ENCODE results near the gene DIAPH2.

DNA sequence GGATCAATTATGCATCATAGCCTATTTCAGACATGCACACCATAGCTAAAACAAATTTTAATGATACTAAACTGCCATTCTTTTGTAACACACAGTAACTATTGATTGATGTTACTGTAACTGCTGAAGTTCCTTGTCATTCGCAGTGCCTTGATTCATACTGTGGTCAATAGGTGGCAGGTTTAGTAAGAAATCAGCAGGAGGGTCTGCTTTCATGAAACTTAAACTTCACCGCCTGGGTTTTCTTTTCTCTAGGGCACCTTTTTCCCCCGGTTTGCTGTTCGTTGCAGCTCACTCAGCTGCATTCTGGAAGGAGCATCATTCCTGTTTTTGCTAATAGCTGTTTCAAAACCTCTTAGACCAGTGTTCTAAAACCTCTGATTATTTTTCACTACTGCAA lies 287.2 kb downstream of the DIAPH2 start:
- TF ChIP-seq FOXM1 (IDR thresholded peaks at IDR 0.05; ENCODE audit: borderline replicate concordance) (no peak), SP1 (IDR thresholded peaks at IDR 0.05) (no peak), L3MBTL2 (conservative IDR thresholded peaks at IDR 0.05) (no peak), ARNT (IDR thresholded peaks at IDR 0.05) (no peak), BHLHE40 (IDR thresholded peaks at IDR 0.05; ENCODE audit: borderline replicate concordance) (no peak), FOXA1 (IDR thresholded peaks at IDR 0.05) (no peak), ZNF384 (IDR thresholded peaks at IDR 0.05) (no peak)
